Lung (tissue), 12 donors: ENCODE results near the gene KRTAP10-8. TPM values are rescaled to one million over a fixed set of nuclear protein-coding genes. Genes with fewer than 3 reads are reported as not detected.
A peak's percentile ranks its signal among the peaks of the same experiment; 100 is the strongest.

Source experiments
- ATAC-seq: fragments of 200-7000 bp; cut with Tn5 transposase; one replicate; pipeline ENCODE4 v1.9.1; 2020; ENCODE audit warnings: moderate number of reproducible peaks; ENCODE audit not compliant: insufficient read depth, low FRiP score
- DNase-seq, 3 donors: peaks; one replicate each; pipeline ENCODE4 v3.0.0-alpha.2; 2013 to 2017
- H3K27ac ChIP-seq, 2 donors: one replicate each; pipeline ENCODE4 v1.5.1; 2013; ENCODE audit warnings: mild to moderate bottlenecking in 2 of 2, moderate library complexity in 2 of 2, control low read depth in 1 of 2, inconsistent platforms in 1 of 2, low read depth in 1 of 2, low read length in 1 of 2
- H3K27me3 ChIP-seq, 3 donors: one replicate each; pipeline ENCODE4 v1.5.1; 2013; ENCODE audit warnings: low read length in 2 of 3; ENCODE audit not compliant: control insufficient read depth in 3 of 3, insufficient read depth in 3 of 3
- H3K36me3 ChIP-seq, 4 donors: one replicate each; pipeline ENCODE4 v1.5.1; 2013; ENCODE audit warnings: low read length in 4 of 4, mild to moderate bottlenecking in 1 of 4, moderate library complexity in 1 of 4; ENCODE audit not compliant: control insufficient read depth in 4 of 4, insufficient read depth in 4 of 4
- H3K4me1 ChIP-seq, 5 donors: one replicate each; pipeline ENCODE4 v1.5.1; 2013; ENCODE audit warnings: low read length in 5 of 5, mild to moderate bottlenecking in 2 of 5, moderate library complexity in 1 of 5; ENCODE audit not compliant: control insufficient read depth in 5 of 5, insufficient read depth in 5 of 5
- H3K4me3 ChIP-seq: one replicate; pipeline ENCODE4 v1.5.1; 2013; ENCODE audit warnings: mild to moderate bottlenecking, control low read depth, moderate library complexity
- H3K9ac ChIP-seq, 2 donors: one replicate each; pipeline ENCODE4 v1.5.1; 2013; ENCODE audit warnings: low read length in 2 of 2, control low read depth in 1 of 2; ENCODE audit not compliant: insufficient read depth in 1 of 2
- H3K9me3 ChIP-seq, 4 donors: one replicate each; pipeline ENCODE4 v1.5.1; 2013; ENCODE audit warnings: low read length in 3 of 4, mild to moderate bottlenecking in 1 of 4, moderate library complexity in 1 of 4; ENCODE audit not compliant: control insufficient read depth in 4 of 4, insufficient read depth in 3 of 4
- WGBS, 2 donors: extraction: QIAGEN DNeasy Blood & Tissue Kit; methylation state at CpG; one replicate each; pipeline ENCODE4 v1.1.7; 2013; 5-methylcytosine and 5-hydroxymethylcytosine counted together
- polyA plus RNA-seq, 2 donors: library from polyadenylated mRNA; stranded (reverse); fragments of 200-250 nt; gene quantifications; one replicate each; pipeline ENCODE4 v1.2.1, GENCODE V29; 2013
- total RNA-seq, 2 donors: library from RNA; depleted of rRNA in 1 of 2; stranded (reverse); fragments of >200 nt in 1 of 2; gene quantifications; one replicate each; pipeline ENCODE4 v1.2.1, GENCODE V29; 2014 to 2021
- TF ChIP-seq, protein P1 (sequence below): IDR thresholded peaks from 2 replicates; pipeline ENCODE4 v1.5.1; 2012; ENCODE audit warnings: mild to moderate bottlenecking; ENCODE audit errors: control extremely low read depth, extremely low read depth
- donor health status: control.
- donor health status: control.
- donor health status: Bipolar disorder and iron deficiency.
- donor health status: healthy.
- donor health status: DM: yes; HTN: yes; CAD: no.

Gene KRTAP10-8
- total and polyA plus RNA-seq, 4 donors, result not detected

DNA sequence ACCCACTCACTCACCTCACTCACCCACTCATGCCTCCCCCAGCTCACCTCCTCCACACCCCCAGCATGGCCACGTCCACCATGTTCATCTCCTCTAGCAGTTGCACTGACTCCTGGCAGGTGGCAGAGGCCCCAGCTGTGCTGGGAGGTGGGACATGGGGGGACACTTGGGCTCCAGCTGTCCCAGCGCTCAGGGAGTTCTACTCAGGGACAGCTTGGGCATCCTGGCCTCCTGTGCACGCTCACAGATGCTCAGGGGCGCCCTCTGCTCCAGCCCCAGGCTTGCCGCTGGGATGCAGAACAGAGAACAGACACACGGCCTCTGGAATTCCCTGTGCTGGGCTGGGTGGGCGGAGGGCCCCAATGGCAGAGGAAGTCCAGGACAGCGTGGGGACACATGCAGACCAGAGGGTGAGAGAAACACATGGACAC is 5.2 kb downstream of the KRTAP10-8 start:
- H3K36me3 ChIP-seq, result no peaks in the 10 kb centered on the region
- ATAC-seq (no peak), DNase-seq (no peak)
- H3K4me3 ChIP-seq, result no peak overlapping the region
- no peak overlapping the region for H3K27ac ChIP-seq
- H3K9me3 ChIP-seq, result peaks cover 0 to 9% (median 0%) of the 10 kb centered on the region in 4 donors
- no peaks in the 10 kb centered on the region for H3K4me1 ChIP-seq
- H3K27me3 ChIP-seq, result no peaks in the 10 kb centered on the region
- TF ChIP-seq, protein P1, sequence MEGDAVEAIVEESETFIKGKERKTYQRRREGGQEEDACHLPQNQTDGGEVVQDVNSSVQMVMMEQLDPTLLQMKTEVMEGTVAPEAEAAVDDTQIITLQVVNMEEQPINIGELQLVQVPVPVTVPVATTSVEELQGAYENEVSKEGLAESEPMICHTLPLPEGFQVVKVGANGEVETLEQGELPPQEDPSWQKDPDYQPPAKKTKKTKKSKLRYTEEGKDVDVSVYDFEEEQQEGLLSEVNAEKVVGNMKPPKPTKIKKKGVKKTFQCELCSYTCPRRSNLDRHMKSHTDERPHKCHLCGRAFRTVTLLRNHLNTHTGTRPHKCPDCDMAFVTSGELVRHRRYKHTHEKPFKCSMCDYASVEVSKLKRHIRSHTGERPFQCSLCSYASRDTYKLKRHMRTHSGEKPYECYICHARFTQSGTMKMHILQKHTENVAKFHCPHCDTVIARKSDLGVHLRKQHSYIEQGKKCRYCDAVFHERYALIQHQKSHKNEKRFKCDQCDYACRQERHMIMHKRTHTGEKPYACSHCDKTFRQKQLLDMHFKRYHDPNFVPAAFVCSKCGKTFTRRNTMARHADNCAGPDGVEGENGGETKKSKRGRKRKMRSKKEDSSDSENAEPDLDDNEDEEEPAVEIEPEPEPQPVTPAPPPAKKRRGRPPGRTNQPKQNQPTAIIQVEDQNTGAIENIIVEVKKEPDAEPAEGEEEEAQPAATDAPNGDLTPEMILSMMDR, result no peak
- H3K9ac ChIP-seq, result no peak overlapping the region
- WGBS, 2 donors, result 69 to 75% methylated on average over 8 of the region's 8 CpGs

DNA sequence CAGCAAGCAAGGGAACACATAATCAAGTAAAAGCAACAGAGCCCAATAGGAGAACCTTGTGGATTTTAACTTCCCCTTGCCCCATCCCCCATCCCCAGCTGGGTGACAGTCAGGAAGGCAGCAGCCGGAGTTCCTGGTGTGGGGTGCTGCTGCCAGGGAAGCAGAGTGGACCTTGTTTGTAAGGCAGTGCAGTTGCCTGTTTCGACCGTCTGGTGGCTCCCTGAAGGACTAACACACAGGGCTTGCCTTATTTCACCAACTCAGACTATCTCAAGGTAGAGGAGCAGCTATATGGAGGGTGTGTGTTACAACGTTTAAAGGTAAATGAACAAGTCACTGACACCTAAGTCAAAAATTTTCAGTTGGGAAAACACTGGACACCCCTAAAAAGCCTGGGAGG is 6.6 kb downstream of the KRTAP10-8 start:
- H3K36me3 ChIP-seq, result no peaks in the 10 kb centered on the region
- H3K27ac ChIP-seq, result no peak overlapping the region
- DNase-seq (peak in 2 of 3 donors; percentile 26 to 27), ATAC-seq (no peak)
- H3K9ac ChIP-seq, result no peak overlapping the region
- H3K4me1 ChIP-seq, result no peaks in the 10 kb centered on the region
- no peak overlapping the region for H3K4me3 ChIP-seq
- TF ChIP-seq, protein P1, result no peak
- H3K9me3 ChIP-seq, result peaks cover 0 to 10% (median 1%) of the 10 kb centered on the region in 4 donors
- WGBS, 2 donors, result 27 to 37% methylated on average over 4 of the region's 4 CpGs
- no peaks in the 10 kb centered on the region for H3K27me3 ChIP-seq

DNA sequence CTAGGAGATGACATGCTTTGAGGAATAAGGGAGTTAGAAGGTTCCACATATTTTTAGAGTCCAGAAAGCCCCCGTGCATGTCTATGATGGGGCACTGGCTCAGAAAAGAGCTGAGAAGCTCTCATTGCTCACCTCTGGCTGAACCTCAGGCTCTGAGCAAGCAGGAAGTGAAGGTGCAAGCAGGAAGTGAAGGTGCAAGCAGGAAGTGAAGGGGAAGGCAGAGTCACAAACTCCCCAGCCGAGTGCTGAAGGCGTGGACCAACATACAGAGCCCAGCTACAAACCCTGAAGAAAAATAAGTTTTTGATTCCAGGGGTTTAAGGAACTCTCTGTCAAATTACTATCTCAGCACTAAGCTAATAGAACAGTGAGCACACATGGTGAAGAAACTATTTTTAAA is 7.0 kb downstream of the KRTAP10-8 start:
- peaks cover 0 to 10% (median 3%) of the 10 kb centered on the region in 4 donors for H3K9me3 ChIP-seq
- no peaks in the 10 kb centered on the region for H3K27me3 ChIP-seq
- WGBS, 2 donors, result 53 to 61% methylated on average over 3 of the region's 3 CpGs
- H3K4me1 ChIP-seq, result no peaks in the 10 kb centered on the region
- no peak overlapping the region for H3K27ac ChIP-seq
- TF ChIP-seq, protein P1, result no peak
- ATAC-seq, result no peak
- no peak for DNase-seq
- H3K9ac ChIP-seq, result no peak overlapping the region
- no peaks in the 10 kb centered on the region for H3K36me3 ChIP-seq
- H3K4me3 ChIP-seq, result no peak overlapping the region

DNA sequence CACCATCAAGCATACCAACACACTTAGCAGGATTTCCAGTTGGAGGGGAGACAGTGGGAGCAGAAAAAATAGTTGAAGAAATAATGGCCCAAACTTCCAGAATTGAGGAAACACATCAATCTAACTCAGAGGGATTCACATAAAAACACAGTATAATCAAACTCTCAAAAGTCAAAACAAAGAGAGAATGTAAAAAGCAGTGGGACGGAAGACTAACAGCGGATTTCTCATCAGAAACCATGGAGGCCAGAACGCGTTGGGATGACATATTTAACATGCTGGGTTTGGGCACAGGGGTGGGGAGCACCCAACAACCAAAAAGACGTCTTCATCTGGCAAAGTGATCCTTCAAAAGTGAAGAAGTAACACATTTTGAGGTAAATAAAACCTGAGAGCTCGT is 8.0 kb downstream of the KRTAP10-8 start:
- H3K9ac ChIP-seq, result no peak overlapping the region

More for the DNA sequence above, 8.0 kb downstream of the KRTAP10-8 start:
- Histone ChIP-seq H3K36me3 (no peaks in the 10 kb centered on the region), H3K9me3 (peaks cover 0 to 10% (median 7%) of the 10 kb centered on the region in 4 donors), H3K4me3 (no peak overlapping the region), H3K27me3 (no peaks in the 10 kb centered on the region), H3K4me1 (no peaks in the 10 kb centered on the region), H3K27ac (no peak overlapping the region)
- TF ChIP-seq, protein P1, result no peak
- DNase-seq (no peak), ATAC-seq (no peak)
- WGBS, 2 donors, result 89 to 94% methylated on average over 6 of the region's 6 CpGs
